ENCODE measurements around the gene TNS1. TPM values are rescaled to one million over a fixed set of nuclear protein-coding genes. Genes with fewer than 3 reads are reported as not detected.
"Not testable (repeated sequence)": the region's sequence is repeated elsewhere in the genome, so short reads cannot be mapped to it uniquely, and the experiment has no call there.

TNS1 gene
- polyA plus RNA-seq, 1 donor = 111 TPM

DNA sequence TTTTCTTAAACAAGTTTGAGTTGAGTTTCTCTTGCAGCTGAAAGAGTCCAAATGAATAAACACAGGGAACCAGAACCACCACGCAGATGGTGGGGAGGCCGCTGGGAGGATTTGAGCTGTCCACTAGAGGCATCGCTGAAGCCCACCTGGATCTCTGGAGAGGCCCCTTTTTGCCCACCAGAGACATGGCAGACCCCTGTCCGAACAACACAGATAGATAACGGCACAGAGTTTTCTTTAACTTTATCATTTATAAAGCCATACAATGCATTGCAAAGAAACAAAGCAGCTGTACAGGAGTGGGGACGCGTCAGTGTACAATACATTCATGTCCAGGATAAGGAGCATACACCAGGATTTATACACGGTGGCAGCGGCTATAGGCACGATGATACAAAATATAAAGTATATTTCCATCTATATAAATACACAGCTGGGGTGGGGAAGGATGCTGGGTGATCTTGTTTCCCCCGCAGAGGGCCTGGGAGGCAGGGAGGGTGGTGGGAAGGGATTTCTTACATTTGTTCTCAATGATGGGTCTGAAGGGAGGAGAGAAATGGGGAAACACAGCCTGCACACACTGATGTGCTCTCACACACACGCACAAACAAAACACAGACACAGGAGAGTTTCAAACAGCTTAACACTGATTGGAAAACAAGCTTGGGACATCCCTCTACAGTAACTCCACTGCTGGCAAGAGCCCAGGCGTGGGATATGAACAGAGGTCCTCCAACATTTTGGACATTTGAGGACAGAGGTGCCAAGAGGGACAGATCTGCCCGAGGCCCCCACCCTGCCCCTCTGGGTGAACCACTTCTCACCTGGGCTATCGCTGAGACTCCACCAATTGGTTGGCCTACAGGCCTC lies 203.0 kb downstream of the TNS1 start:
- no peak for DNase-seq (ENCODE audit: low read depth)

DNA sequence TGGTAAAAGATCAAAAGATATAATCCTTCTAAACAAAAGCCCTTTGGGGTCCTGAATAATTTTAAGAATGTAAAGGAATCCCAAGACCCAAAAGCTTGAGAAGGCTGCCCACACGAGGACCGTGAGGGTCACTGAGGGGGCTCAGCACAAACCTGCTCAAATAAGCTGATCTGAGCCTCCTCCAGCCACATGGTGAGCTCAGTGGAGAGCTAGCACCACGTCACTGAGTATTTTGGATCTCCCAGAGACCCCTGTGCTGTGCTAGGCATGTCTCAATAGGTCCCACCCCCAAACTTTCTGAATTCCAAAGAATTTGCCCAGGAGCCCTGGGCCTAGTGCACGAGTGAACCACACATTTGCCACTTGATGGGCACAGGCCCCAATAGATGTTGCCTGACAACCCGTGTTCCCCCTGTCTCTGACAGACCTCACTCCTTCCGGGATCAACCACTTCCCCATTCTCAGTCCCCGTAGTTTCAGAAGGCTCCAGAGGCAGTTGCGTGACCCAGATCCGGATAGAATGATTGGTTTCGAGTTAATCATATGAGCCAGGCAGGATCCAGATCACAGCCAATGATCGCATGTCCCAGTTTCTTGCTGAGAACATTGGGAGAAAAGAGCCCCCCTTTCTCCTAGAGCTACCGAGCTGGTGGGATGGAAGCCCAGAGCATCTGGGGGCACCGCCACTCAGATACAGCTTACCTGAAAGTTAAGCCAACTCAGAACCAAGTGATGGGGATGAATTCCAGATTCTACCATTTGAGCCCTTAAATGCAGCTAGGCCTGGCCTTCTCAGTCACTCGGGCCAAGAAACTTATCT lies 203.8 kb downstream of the TNS1 start:
- no peak for DNase-seq (ENCODE audit: low read depth)

GRCh38 chr2:217798191-217798590 lies 204.6 kb downstream of the TNS1 start:
- no peak for DNase-seq (ENCODE audit: low read depth)

- no peak for DNase-seq (ENCODE audit: low read depth)
Measured at GRCh38 chr2:217797661-217798069, 205.1 kb downstream of the TNS1 start.

DNA sequence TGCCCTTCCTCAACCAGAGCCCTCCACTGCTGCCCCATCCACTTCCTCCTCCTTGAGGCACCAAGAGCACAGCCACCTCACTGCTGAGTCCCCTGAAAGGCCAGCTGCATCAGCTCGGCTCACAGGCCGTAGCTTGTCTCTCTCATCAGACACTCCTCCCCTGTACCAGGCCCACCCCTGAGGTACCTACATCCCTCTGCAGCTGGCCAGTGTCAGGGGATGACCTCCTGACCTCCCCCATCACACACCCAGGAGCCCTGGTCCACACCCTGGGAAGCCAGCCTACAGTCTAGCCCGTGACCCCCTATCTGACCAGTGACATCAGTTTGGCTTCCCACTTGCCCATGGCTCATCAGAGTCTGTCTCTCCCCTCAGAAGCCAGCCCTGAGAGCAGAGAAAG lies 205.6 kb downstream of the TNS1 start:
- DNase-seq (ENCODE audit: low read depth) = no peak

DNA sequence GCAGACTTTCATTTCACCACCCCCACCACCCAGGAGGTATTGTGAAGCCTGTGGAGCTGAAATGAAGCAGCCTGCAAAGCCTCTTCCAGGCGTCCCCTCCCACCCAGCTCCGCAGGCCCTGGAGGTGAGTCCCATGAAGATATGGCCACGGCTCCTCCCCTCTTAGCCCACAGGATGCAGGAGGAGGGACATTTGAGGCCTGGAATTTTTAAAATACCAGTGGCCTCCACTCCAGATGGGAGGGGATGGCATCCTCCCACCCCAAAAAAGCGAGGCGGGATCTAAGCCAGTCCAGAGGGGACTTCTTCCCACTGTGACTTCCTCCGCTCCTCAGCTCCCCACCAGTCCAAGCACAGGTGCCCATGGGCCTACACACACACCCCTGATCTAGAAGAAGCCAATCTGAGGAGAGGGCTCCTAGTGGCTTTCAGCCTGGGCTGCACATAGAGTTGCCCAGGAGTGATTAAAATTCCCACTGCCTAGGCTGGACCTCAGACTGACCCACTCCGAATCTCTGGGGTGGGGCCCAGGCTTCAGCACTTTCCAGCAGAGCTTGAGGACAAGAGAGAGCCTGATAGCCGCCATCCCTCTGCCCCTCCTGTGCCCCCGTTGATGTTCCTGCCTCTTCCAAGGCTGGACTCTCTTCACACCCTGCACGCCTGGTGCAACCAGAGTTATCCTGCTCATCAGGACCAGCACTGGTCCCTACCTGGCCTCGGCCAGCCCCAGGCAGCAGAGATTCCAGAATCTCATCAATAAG lies 206.9 kb downstream of the TNS1 start:
- DNase-seq (ENCODE audit: low read depth) = no peak

DNA sequence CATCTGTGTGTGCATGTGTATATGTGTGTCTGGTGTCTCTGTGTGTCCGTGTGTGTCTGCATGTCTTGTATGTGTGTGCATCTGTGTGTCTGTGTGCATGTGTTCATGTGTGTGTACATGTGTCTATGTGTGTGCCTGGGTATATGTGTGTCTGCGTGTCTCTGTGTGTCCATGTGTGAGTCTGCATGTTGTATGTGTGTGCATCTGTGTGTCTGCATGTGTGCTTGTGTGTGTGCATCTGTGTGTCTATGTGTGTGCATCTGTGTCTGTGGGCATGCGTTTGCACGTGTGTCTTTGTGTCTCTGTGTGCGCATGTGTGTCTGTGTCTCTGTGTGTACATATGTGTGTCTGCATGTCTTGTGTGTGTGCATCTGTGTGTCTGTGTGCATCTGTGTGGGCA lies 207.7 kb downstream of the TNS1 start:
- no peak for DNase-seq (ENCODE audit: low read depth)

- no peak for DNase-seq (ENCODE audit: low read depth)
Measured at GRCh38 chr2:217794133-217794986, 208.4 kb downstream of the TNS1 start.

- no peak for DNase-seq (ENCODE audit: low read depth)
Measured at GRCh38 chr2:217793566-217794132, 209.1 kb downstream of the TNS1 start.

DNA sequence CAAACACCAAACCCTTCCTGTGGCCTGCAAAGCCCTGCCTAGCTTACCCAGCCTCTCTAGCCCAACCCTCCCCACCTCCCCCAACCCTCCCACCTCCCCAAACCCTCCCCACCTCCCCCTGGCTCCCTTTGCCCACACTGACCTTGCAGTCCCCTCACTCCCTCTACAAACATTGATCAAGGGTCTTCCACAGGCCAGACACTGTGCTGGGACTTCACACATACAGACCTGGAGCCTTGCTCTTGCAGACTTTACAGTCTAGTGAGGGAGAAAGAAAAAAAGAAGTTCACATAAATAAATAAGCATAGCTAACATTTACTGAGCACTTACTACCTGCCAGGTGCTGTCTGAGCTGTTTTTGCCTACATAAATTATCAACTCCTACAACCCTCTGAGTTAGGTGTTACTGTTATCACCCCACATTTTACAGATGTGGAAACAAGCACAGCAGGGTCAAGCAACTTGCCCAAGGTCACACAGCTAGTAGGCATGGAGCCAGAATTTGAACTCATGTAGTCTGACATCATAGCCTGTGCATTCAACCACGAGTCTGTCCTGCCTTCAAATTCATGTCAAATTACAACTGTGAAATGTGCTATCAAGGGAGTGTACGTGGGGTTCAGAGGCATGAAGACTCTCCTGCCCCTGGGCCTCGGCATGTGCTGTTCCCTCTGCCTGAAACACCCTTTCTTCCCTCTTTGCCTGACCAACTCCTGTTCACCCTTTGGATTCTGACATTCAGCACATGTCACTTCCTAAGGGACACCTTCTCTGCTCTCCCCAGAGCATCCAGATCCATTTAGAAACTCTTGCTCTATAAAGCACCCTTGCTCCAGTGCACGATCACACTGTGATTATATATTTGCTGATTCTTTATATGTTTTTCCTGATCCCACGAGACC lies 209.9 kb downstream of the TNS1 start:
- no peak for DNase-seq (ENCODE audit: low read depth)

- DNase-seq (ENCODE audit: low read depth) = no peak
Measured at GRCh38 chr2:217791551-217791950, 211.2 kb downstream of the TNS1 start.

- DNase-seq (ENCODE audit: low read depth) = no peak
Measured at GRCh38 chr2:217790681-217791392, 212.0 kb downstream of the TNS1 start.

DNA sequence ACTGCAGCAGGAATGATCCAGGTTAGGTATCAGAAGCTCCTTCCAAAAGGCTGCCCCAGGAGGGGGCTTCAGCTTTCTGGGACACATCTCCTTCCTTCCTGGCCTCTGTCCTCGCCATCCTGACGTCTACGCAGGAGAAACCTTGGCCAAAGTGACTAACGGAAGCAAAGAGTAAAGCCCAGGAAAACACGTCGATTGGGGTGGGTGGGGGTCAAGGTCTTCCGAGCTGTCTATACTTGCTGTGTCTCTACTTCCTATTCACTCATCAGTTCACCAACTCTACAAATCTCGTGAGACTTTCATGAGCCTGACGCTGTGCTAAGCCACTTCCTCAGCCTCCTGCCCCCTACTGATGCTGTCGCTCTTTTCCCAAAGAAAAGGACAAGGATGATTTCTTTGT lies 212.6 kb downstream of the TNS1 start:
- no peak for DNase-seq (ENCODE audit: low read depth)

GRCh38 chr2:217789736-217790181 lies 213.0 kb downstream of the TNS1 start:
- no peak for DNase-seq (ENCODE audit: low read depth)

GRCh38 chr2:217789003-217789735 lies 213.6 kb downstream of the TNS1 start:
- DNase-seq (ENCODE audit: low read depth) = peak; percentile 43

DNA sequence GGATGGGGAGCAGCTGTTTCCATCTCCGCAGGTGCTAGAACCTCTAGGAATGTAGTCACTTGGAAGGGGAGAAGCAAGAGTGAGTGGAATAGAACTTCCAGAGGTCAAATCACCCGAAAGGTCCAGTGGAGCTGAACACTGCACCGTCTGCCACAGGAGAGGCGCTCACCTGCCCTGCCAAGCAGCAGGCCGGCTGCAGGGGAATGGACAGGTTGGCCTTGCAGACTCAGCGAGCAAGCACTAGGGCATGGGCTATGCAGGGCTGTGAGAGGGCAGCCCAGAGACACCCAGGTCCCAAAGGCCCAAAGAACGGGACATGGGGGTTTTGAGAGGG lies 214.2 kb downstream of the TNS1 start:
- no peak for DNase-seq (ENCODE audit: low read depth)

DNA sequence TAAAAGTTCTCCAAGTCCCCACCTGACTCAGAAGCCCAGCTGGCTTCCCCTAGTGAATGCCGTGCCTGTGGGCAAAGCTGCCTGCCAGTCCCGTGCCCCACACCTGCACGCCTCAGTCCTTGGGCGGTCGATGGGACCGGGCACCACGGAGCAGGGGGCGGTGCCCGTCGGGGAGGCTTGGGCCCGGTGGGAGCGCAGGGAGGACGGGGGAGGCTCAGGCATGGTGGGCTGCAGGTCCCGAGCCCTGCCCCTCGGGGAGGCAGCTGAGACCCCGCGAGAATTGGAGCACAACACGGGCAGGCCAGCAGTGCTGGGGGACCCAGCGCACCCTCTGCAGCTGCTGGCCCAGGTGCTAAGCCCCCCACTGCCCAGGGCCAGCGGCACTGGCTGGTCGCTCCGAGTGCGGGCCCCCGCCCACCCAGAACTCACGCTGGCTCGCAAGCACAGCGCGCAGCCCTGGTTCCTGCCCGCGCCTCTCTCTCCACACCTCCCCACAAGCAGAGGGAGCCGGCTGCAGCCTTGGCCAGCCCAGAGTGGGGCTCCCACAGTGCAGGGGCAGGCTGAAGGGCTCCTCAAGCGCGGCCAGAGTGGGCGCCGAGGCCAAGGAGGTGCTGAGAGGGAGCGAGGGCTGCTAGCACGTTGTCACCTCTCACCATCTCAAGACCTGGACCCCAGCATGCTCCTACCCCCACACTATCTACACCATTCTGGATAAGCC lies 215.5 kb downstream of the TNS1 start:
- DNase-seq (ENCODE audit: low read depth) = no peak

DNA sequence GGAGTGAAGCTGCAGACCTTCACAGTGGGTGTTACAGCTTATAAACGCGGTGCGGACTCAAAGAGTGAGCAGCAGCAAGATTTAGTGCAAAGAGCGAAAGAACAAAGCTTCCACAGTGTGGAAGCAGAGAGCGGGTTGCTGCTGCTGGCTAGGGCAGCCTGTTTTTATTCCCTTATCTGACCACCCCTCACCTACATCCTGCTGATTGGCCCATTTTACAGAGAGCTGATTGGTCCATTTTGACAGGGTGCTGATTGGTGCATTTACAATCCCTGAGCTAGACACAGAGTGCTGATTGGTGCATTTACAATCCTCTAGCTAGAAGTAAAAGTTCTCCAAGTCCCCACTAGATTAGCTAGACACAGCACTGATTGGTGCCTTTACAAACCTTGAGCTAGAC lies 216.2 kb downstream of the TNS1 start:
- DNase-seq (ENCODE audit: low read depth) = not testable (repeated sequence)

Data from forelimb muscle (tissue), 1 donor.